HG03060 (cell line): ENCODE results near the gene HAO1.
"Not testable (repeated sequence)": the region's sequence is repeated elsewhere in the genome, so short reads cannot be mapped to it uniquely, and the experiment has no call there.

Source experiments
- ATAC-seq: cut with Tn5 transposase; IDR thresholded peaks from one replicate; pipeline ENCODE4 v1.9.1; 2021; ENCODE audit warnings: low read depth, moderate number of reproducible peaks; ENCODE audit not compliant: unreplicated experiment

HAO1 gene

DNA sequence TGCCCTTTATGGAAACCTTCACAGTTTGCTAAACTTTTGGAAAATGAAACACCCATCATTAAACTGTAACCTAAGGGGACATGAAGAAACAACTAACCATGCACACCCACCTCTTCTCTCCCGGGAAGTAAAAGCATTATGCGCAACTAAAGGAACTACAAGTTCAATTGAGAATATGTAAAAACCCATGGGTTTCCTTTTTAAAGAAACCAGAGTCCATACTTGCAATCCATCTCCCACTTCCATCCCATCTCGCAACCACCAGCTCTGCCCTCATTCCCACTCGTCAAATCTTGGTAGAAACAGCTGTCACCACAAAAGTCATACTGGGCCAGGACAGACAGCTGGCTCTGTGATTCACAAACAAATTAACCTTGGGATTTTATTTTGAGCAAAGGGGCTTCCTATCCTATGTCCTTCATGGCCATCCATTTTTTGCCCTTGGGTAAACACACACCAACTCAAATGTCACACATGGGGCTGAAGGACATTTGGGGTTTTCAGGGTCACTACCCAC, 81.5 kb downstream of the HAO1 start:
- no peak for ATAC-seq

DNA sequence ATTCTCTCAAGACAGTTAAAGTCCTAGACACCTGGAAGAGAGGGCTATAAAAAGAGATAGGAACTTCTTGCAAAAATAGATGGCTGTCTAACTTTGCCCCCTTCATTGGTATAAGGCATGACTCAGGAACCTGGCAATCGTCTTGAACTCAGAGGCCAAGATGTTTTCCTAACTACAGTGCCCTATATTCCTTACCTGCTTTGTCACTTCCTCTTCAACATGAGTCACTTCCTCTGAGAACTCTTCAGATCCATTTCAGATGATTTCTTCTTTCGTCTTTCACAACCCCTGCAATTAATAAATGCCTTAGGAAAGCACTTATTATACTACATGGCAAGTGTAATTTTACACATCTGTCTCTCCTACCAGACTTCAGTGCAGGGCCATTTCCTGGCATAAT, 83.5 kb downstream of the HAO1 start:
- ATAC-seq = no peak

DNA sequence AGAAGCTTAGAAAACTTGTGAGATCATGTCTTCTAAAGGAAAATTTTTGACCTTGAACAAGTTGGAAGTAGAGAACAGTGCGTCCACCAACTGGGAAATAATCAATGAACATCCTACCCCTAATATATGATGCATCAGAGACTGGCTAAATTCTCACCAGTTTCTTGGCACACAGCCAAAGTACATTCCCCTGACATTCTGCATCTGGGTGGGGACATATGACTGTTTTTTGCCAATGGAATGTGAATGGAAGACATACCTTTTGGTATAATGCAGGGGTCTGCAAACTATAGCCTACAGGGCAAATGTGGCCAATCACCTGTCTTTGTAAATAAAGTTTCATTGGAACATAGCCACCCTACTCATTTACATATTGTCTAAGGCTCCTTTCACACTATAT, 84.7 kb downstream of the HAO1 start:
- no peak for ATAC-seq

DNA sequence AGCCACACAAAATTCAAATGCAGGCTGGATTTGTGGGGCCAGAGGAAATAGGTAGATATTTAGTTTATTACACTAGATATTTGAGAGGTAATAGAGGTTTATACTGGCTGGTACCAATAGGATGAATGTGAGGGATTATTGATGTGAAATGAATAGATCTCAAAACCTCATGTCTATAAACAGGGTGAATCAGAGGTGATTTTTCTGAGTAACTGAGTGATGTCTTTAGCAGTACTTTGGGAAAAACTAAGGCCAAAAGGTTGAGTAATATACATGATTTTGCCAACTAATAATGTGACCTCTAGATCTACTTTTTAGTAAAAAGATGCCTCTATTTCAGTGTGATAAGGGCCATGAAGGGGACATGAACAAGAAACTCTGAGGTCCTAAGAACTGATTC, 86.8 kb downstream of the HAO1 start:
- ATAC-seq = no peak

DNA sequence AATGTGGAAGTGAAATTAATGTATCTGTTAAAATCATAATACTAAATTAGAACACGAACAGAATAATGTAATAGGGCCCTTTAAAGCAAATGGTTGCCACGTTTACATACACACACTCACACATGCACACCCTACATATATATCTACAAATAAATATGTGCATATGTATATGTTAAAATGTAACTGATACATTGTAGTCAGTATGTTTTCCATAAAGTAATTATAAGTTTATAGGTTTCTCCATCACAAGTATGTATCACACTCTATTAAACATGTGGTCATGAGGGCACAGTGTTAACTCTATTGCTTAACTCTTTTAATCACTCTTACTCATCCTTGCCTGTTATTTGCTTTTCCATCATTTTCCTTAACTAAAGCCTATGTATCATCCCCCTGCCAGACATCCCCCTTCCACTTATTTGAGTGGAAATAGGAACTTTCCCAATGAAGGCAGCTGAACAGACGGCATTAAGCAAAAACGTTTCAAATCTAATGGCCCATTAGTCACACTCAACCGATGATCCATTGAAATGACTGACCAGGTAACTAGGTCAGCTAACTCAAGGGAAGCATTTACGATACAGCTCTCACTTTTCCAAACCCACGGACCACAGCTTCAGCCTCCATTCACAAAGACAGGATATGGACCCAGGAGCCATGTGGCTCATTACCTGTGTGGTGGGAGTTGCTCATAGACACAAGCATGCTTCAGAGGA, 89.3 kb downstream of the HAO1 start:
- ATAC-seq = no peak

DNA sequence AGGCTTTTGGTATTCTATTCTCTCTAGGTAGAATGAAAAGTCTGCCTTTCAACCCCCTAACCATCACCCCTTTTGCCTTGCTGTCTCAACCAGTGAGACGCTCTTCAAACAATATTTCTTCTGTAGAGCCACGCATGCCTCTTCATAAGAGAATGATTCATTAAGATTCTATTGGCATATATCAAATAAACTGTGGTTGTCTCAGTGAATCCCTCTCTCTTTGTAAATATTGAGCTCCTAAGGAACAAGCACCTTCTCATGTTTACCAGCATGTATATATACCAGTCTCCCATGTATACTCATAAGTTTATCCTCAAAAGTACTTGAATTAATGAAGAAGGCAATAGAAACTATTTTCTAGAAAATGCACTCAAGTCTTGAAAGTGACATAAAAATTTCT, 90.6 kb downstream of the HAO1 start:
- ATAC-seq = no peak

DNA sequence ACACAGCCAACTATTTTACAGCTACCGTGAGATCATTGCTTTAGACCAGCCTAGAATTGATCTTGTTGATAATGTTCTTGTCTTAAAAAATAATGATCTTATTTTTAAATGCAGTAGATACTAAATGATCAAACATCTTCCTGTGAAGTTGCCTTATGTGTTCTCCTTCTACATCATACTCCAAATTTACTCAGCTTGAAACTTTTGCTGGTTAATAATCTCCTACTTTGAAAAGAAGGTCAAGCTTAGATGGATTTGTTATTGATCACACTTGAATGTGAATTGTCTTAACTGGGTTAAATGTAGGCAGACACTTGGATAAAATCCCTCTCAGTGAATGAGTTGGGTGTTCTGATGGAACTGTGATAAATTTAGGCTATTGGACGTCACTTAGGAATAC, 91.9 kb downstream of the HAO1 start:
- ATAC-seq = no peak

DNA sequence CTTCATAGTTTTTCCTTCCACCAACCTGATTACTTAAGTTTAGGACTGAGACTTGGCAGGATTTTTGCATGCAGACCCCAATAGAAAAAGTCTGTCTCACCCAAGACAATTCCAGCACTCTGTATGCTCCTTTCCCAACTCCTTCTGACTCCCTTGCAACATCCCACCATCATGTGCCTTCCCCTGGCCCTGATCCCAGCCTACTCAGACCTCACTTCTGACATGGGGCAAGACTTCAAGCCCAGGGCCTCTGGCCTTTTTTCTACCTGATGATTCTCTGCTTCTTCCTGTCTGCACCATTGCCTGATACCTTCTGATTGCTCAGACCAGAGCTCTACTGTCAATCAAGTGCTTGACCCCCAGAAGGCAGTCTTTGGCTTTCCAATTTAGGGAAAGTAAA, 96.6 kb downstream of the HAO1 start:
- no peak for ATAC-seq

DNA sequence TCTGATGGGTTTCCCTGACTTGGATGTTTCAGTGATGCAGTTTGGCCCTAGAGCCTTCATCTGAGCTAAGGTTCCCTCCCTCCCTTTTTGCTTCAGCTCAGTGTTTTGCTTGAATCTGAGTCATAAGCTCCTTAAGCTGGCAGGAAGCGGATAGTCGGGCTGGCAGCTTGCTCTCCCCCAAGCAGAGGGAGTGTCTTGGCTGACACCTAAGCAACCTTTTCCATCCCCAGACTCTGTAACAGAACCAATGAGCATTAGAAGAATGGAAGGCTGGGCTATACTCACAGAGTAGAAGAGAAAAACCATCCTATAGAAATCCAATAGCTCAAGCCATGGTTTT, 98.3 kb downstream of the HAO1 start:
- no peak for ATAC-seq

DNA sequence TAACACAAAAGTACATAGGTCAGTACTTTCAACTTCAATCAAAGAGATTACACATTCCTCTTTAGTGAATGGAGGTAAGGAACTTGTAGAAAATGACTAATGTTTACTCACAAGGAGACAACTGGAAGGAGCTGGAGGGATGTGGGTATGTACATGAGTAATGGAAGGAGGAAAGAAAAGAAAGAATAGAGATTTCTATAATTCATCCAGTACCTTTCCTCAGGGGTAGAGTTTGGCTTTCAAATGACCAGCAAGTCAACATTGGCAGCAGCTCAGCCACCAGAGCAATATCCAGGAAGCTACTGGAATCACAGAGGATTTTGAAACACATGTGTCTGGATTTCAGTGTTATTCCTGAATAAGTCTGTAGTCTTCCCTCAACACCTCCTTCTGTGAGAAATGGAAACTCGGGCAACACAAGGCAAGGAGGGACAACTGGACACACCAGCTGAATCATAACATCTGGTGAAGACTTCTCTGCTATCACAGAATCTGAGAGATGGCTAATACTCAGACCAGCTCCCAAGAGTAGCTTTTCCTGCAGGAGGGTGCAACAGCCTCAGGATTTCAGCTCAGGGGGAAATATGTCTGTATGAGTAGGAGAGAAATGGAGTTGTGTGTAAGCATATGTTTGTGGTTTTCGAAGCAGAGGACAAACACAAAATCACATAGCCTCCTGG, 98.8 kb downstream of the HAO1 start:
- ATAC-seq = no peak

DNA sequence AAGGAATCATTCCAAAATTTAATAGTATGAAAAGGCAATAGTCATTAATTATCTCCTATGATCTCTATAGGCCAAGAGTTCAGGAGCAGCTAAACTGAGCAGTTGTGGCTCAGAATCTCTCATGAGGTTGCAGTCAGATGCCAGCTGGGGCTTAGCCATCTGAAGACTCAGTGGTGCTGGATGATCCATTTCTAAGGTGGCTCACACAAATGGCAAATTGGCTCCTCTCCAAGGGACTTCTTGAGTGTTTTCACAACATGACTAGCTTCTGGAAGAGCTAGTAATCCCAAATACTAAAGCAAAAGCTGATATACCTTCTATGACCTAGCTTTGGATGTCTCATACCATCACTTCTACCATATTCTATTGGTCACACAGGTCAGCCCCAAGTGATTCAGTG, 104.2 kb downstream of the HAO1 start:
- ATAC-seq = no peak

DNA sequence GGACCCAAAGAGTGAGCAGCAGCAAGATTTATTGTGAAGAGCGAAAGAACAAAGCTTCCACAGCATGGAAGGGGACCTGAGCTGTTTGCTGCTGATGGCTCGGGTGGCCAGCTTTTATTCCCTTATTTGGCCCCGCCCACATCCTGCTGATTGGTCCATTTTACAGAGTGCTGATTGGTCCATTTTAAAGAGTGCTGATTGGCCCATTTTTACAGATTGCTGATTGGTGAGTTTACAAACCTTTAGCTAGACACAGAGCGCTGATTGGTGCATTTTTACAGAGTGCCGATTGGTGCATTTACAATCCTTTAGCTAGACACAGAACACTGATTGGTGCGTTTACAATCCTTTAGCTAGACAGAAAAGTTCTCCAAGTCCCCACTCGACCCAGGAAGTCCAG, 105.8 kb downstream of the HAO1 start:
- ATAC-seq = not testable (repeated sequence)
